ENCODE measurements around the gene ZBTB49.
A peak's percentile ranks its signal among the peaks of the same experiment; 100 is the strongest.
"Not testable (repeated sequence)": the region's sequence is repeated elsewhere in the genome, so short reads cannot be mapped to it uniquely, and the experiment has no call there.

ZBTB49 gene

DNA sequence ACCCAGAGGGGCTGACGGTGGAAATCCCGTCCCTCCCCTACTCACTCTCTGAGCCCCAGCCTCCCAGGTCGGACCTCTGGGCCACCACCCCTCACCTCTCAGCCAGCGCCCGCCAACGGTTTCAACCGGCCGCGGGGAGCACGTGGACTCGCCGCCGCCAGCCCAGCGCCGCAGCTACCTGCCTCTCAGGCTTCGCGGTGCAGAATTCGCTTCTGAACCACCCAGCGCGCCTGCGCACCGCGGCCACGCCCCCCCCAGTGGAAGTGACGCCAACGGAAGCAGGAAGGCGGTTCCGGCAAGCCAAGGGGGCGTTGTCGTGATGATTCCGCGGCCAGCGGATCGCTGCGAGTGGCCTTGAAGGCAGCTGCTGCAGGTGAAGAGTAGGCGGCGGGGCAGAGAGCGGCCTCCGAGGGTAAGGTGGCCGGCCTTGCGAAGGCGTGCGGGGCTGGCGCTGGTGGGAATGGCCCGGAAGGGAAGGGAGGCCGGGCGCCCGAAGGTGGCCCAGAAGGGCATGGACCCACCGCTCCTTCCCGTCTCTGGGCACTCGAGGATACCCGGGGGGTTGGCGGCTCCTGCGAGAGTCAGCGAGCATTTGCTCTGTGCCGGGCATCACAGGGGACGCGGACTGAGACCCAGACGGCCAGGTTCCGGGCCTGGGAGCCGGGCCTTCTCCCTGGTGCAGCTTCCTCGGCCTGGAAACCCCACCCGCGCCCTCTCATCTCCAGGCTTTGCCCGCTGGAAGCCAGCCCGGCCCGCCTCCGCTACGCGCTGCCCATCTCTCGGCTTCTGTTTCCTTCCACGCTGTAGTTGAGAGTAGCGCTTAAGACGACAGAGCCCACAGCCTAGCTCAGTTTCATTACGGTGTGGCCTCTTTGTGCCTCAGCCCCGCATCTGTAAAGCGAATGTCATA lies at the start of gene ZBTB49, which contains the start of gene LYAR:
ZBTB49 (plus strand) TSS at position 311 of the 910 bp plus-strand sequence. CDS start 9,695 bp downstream, outside the sequence.
LYAR (minus strand) TSS at position 214 of the 910 bp plus-strand sequence. CDS start 6,412 bp downstream, outside the sequence.
- peak; percentile 98 for DNase-seq

DNA sequence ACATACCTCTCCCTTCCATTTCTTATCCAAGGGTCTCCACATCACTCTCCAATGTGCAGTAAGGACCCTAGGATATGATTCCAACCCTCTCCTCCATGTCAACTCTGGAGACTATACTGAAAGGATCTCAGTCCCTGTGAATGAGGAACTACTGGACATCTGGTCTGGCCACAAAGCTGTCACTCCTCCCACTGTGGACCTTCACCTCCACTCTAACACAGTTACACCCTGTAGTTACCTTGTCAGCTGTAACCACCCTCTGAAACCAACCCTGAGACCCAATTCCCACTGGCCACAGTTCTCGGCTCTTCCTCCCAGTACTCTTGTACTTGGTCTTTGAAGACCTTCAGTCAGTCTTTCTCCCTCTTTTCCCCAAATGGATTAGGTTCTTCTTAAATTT lies 44.9 kb upstream of the ZBTB49 start:
- DNase-seq: no peak

GRCh38 chr4:4247696-4248028 lies 42.4 kb upstream of the ZBTB49 start:
- peak; percentile 11 for DNase-seq

DNA sequence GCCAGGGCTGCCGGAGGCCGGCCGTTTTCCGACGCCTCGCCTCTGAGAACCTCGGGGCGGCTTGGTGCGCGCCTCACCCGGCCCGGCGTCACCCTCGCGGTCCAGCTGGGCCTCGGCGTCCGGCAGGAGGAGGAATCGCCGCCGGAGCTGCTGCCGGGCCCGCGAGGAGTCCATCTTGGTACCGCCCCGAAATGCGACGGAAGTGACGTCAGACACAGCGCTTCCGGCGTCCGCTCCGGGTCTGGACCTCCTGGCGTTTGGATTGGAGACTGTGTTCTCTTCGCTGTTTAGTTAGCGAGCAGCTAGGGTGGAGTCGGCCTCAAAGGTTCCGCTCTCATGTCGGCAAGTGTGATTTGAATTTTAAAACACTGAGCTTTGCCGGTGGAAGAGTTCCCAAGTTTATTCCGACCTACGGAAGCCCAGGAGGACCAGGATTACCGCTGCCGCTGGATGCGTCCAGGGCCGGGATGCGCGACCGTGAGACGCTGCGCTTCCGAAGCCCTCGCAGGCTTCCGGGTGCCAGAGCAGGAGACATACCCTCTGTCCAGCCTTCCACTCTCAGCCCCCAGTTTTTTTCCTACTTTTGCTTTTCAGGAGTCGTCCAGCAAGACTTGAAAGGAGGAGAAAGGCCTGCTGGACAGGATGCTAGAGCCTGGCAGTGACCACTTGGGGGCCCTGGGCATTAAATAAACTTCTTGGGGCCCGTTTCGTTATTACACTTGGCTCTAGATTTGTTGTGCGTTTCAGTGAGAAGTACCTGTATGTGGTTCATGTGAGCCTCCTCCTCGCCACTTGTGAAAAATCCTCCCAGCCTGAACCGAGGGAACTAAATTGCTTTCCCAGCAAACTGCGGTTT lies 41.8 kb upstream of the ZBTB49 start, which contains the start of gene TMEM128:
TMEM128 (minus strand) TSS at position 195 of the 856 bp plus-strand sequence; CDS start at position 174, 21 bp downstream.
- peak; percentile 90 for DNase-seq

- DNase-seq: no peak
Measured at GRCh38 chr4:4248885-4249203, 41.2 kb upstream of the ZBTB49 start.

DNA sequence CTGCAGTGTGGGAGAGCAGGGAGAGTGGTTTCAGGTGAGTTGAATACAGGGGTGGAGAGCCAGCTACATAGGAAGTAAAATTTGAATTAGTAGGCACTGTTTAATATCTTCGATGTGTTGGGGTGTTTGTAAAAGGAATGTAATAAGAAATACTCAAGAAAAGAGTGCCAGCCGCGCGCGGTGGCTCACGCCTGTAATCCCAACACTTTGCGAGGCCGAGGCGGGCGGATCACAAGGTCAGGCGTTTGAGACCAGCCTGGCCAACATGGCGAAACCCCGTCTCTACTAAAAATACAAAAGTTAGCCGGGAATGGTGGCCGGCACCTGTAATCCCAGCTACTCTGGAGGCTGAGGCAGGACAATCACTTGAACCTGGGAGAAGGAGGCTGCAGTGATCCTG lies 40.7 kb upstream of the ZBTB49 start:
- not testable (repeated sequence) for DNase-seq

DNA sequence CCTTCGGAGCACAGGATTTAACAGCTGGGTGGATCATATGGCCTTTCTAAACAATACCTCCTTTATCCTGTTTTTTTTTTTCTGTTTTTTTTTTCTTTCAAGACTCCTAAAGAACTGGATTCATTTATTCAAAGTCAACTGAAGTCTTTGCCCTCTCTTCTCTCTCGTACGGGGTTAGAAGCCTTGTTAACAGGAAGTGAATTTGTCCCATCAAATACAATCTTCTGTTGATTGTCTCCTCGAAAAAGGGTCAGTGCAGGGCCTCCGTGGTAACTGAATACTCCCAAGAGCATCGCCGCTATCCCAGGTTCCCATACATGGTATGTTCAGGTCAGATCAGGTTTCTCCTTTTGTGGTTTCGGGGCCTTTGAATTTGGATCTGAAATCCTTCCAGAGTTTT lies 40.2 kb upstream of the ZBTB49 start:
- no peak for DNase-seq

DNA sequence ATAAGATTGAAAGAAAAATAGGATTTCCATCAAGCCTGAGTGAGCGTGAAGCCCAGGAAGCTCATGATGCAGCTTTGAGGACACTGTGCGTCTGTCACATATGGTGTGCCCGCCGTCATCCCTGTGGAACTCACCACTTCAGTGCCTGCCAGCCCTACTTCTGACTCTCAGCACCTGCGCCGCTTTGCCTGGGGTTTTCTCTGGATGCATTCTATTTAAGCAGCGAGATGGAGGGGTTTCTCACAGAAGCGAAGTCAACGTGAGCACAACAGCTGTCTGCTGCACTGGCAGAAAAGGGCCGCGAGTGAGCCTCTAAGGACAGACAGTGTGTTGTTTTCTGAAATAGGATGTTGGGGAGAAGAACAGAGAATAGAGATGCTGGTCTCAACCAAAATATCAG lies 35.9 kb upstream of the ZBTB49 start:
- no peak for DNase-seq

DNA sequence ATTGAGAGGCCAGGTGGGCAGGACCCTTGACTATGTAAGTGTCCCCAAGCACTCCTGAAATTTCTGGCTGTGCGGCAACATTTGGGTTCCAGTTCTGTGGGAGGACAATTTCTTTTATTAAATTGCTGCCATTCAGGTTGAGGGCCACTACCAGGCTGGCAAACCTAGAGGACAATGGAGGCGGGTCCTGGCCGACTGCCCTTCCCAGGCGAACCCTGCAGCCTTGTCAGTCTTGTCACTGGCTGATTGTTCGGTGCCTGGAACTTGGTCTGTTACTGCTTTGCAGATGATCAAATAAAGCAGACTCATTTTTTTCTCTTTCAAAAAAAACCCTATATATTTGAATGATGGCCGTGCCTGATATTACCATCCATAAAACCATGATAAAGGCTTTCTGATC lies 35.4 kb upstream of the ZBTB49 start:
- no peak for DNase-seq

DNA sequence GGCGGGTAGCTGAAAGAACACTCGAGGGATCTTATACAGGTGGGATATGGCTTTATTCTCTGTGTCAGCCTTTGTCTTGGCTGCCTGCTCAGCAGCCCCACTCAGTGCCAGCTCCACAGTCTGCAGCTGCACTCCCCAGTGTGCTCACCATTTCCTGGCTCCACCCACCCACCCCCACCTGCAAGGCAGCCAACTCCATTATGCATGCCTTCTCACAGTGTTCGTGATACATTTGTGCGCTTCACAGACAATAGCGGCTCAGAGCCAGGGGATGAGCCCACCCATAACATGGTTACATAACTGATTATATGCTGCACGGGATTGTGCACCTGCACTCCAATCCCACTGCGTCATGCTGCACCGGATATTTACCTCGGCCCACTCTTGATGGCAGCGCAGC lies 33.3 kb upstream of the ZBTB49 start:
- DNase-seq: no peak

GRCh38 chr4:4257705-4258104 lies 32.3 kb upstream of the ZBTB49 start:
- not testable (repeated sequence) for DNase-seq

DNA sequence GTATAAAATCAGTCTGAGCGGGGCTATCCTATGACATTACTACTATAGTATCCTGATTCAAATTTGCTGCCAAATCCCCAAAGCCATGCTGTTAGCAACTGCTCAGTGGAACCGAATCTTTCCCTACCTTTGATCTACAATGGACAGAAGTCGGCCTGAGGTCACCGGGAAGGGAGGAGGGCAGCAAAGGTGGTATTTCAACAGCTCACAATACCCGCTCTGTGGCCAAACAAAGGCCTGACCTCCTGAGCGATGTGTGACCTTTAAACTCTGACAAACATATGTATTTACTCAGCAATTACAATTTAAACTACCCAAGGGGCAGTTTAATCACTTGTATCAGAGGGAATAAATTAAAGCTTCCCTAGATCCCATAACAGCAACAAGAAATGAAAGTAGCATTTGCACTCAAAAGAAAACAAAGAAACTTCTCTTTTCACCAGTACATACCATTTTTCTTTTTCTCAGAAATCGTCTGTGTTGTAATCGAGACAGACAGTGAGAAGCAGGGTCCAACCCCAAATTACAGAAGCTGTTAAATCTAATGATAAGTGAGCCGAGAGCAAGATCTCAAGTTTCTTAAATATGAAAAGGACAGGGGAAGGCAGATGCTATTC lies 30.5 kb upstream of the ZBTB49 start:
- no peak for DNase-seq

- DNase-seq: peak; percentile 18
Measured at GRCh38 chr4:4260185-4260751, 29.8 kb upstream of the ZBTB49 start.

- DNase-seq: no peak
Measured at GRCh38 chr4:4267981-4268380, 22.1 kb upstream of the ZBTB49 start.

GRCh38 chr4:4268776-4269175 lies 21.3 kb upstream of the ZBTB49 start:
- no peak for DNase-seq

DNA sequence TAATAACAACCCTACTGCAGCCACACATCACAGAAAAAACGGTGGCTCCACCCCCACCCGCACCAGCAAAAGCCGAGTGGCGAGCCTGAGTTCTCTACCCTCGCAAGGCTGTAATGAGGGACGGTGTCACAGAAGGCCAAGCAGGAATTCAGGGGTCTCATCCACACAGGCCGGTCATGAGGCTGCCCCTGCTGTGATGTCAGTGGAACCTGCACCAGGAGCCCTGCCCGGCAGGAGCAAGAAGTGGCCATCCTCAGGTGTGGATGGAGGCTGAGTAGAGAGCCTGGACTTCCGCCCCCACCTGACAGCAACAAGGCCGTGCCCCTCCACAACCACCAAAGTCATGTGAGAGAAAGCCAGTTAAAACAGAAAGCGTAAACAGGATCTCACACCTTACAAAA lies 20.7 kb upstream of the ZBTB49 start:
- peak; percentile 53 for DNase-seq

GRCh38 chr4:4269856-4270255 lies 20.2 kb upstream of the ZBTB49 start:
- peak; percentile 46 for DNase-seq

GRCh38 chr4:4270529-4270928 lies 19.5 kb upstream of the ZBTB49 start:
- no peak for DNase-seq

GRCh38 chr4:4271912-4272311 lies 18.1 kb upstream of the ZBTB49 start:
- no peak for DNase-seq

GRCh38 chr4:4274226-4274625 lies 15.8 kb upstream of the ZBTB49 start:
- no peak for DNase-seq

- DNase-seq: no peak
Measured at GRCh38 chr4:4277531-4277930, 12.5 kb upstream of the ZBTB49 start.

GRCh38 chr4:4281787-4282186 lies 8.3 kb upstream of the ZBTB49 start:
- DNase-seq: no peak
